Osteoblast (primary cell): Measurements from ENCODE around the gene SHC1. TPM values are rescaled to one million over a fixed set of nuclear protein-coding genes. Genes with fewer than 3 reads are reported as not detected.

ENCODE experiments used
- DNase-seq: peaks from one replicate; pipeline ENCODE4 v3.0.0; 2011; ENCODE audit warnings: low spot score, mixed read lengths; ENCODE audit not compliant: insufficient read length; ENCODE audit errors: missing footprints
- H2AFZ ChIP-seq: 2 replicates; pipeline ENCODE4 v1.6.0; 2011; ENCODE audit warnings: mild to moderate bottlenecking, low read length
- H3K27ac ChIP-seq: 2 replicates; pipeline ENCODE4 v1.5.1; 2011; ENCODE audit warnings: mild to moderate bottlenecking, low read depth, low read length, moderate library complexity
- H3K27me3 ChIP-seq: 2 replicates; pipeline ENCODE4 v1.6.0; 2012; ENCODE audit warnings: mild to moderate bottlenecking, control low read depth, inconsistent platforms, low read length, moderate library complexity; ENCODE audit not compliant: insufficient read depth
- H3K36me3 ChIP-seq: 2 replicates; pipeline ENCODE4 v1.5.1; 2011; ENCODE audit warnings: mild to moderate bottlenecking, low read length, control low read depth, moderate library complexity; ENCODE audit not compliant: insufficient read depth
- H3K4me1 ChIP-seq: 2 replicates; pipeline ENCODE4 v1.5.1; 2011; ENCODE audit warnings: mild to moderate bottlenecking, low read length, control low read depth, moderate library complexity; ENCODE audit not compliant: insufficient read depth
- H3K4me2 ChIP-seq: 2 replicates; pipeline ENCODE4 v1.6.0; 2011; ENCODE audit warnings: mild to moderate bottlenecking, low read length; ENCODE audit not compliant: insufficient read depth
- H3K4me3 ChIP-seq: fragments of 200-600 bp; sonication (generic); 3 replicates; pipeline ENCODE4 v1.5.1; 2012; ENCODE audit warnings: mild to moderate bottlenecking, low read length, inconsistent platforms; ENCODE audit not compliant: insufficient read depth
- H3K79me2 ChIP-seq: 2 replicates; pipeline ENCODE4 v1.6.0; 2012; ENCODE audit warnings: mild to moderate bottlenecking, low read length, control low read depth, inconsistent platforms; ENCODE audit not compliant: insufficient read depth
- H3K9me3 ChIP-seq: 2 replicates; pipeline ENCODE4 v1.5.1; 2011; ENCODE audit warnings: low read depth, low read length, control low read depth
- H4K20me1 ChIP-seq: 2 replicates; pipeline ENCODE4 v1.6.0; 2012; ENCODE audit warnings: mild to moderate bottlenecking, low read length, control low read depth; ENCODE audit not compliant: insufficient read depth
- CTCF ChIP-seq: IDR thresholded peaks from 2 replicates; pipeline ENCODE4 v1.5.1; 2011; ENCODE audit warnings: mild to moderate bottlenecking, low read depth, low read length, moderate library complexity; ENCODE audit errors: extremely low read depth
- total RNA-seq: library from RNA; depleted of rRNA; stranded (reverse); fragments of >200 nt; gene quantifications from 2 replicates; pipeline ENCODE4 v1.2.3, GENCODE V29; 2012

SHC1 gene
- total RNA-seq, 1 donor, result 230 TPM

DNA sequence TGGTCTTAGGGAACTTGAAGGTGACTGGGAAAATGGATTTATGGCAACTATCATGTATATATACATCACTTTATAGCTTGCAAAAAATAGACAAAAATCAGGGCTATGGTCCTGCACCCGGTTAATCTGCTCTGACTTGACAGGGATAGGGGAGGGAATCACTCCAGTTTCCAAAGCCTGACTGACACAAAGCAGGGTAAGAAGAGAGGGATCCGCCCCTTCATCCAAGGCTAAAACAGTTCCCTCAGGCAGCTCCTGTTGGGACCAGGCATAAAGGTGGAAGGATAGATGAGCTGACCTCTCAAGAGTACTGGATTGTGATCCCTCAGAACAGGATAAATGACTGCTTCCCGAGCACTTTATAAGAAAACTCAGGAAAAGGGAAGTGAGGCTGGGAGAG, 16.0 kb downstream of the SHC1 start:
- Histone ChIP-seq H3K9me3 (no peaks in the 10 kb centered on the region), H3K4me2 (no peak overlapping the region), H3K27ac (no peak overlapping the region), H3K4me1 (peaks cover 22% of the 10 kb centered on the region), H2AFZ (no peak overlapping the region), H3K27me3 (peaks cover 4% of the 10 kb centered on the region), H3K36me3 (peaks cover 13% of the 10 kb centered on the region), H3K79me2 (peaks cover 3% of the 10 kb centered on the region), H4K20me1 (no peaks in the 10 kb centered on the region), H3K4me3 (no peak overlapping the region)
- TF ChIP-seq CTCF, result no peak
- peak; percentile 15 for DNase-seq

- Histone ChIP-seq H3K27ac (no peak overlapping the region), H4K20me1 (no peaks in the 10 kb centered on the region), H3K27me3 (peaks cover 4% of the 10 kb centered on the region), H3K4me2 (no peak overlapping the region), H3K4me3 (no peak overlapping the region), H3K36me3 (peaks cover 6% of the 10 kb centered on the region), H3K79me2 (peaks cover 3% of the 10 kb centered on the region), H2AFZ (no peak overlapping the region), H3K4me1 (peaks cover 22% of the 10 kb centered on the region), H3K9me3 (no peaks in the 10 kb centered on the region)
- DNase-seq, result peak; percentile 60
- no peak for TF ChIP-seq CTCF
Observed at GRCh38 chr1:154953611-154954038, 16.9 kb downstream of the SHC1 start.

DNA sequence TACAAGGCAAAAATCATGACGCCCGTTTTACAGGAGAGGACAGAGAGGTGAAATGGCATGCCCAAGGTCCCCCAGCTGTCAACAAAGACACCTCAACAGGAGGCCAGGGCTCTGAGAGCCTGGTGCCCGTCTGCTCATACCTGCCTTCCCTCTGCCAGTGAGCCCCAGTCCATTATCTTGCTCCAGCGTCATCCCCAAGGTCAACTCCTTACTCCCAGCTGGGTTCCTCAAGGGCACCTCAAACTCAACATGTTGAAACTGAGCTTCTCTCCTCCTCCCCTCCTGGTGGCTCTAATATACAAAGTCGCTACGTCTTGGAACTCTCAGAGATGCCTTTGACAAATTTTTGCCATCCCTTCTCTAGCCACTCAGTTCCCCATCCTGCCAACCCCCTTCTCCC, 17.9 kb downstream of the SHC1 start:
- H3K36me3 ChIP-seq, result no peaks in the 10 kb centered on the region
- no peak overlapping the region for H2AFZ ChIP-seq
- peaks cover 3% of the 10 kb centered on the region for H3K79me2 ChIP-seq
- no peak overlapping the region for H3K4me2 ChIP-seq
- H3K27me3 ChIP-seq, result peaks cover 4% of the 10 kb centered on the region
- H3K9me3 ChIP-seq, result no peaks in the 10 kb centered on the region
- peaks cover 22% of the 10 kb centered on the region for H3K4me1 ChIP-seq
- peak; percentile 69 for DNase-seq
- no peak overlapping the region for H3K27ac ChIP-seq
- no peak for TF ChIP-seq CTCF
- H4K20me1 ChIP-seq, result no peaks in the 10 kb centered on the region
- H3K4me3 ChIP-seq, result no peak overlapping the region

- no peak overlapping the region for H2AFZ ChIP-seq
- H4K20me1 ChIP-seq, result no peaks in the 10 kb centered on the region
- H3K4me2 ChIP-seq, result no peak overlapping the region
- H3K4me1 ChIP-seq, result peaks cover 22% of the 10 kb centered on the region
- TF ChIP-seq CTCF, result no peak
- H3K27ac ChIP-seq, result no peak overlapping the region
- H3K36me3 ChIP-seq, result no peaks in the 10 kb centered on the region
- H3K79me2 ChIP-seq, result peaks cover 3% of the 10 kb centered on the region
- no peaks in the 10 kb centered on the region for H3K9me3 ChIP-seq
- H3K27me3 ChIP-seq, result peaks cover 4% of the 10 kb centered on the region
- peak; percentile 72 for DNase-seq
- H3K4me3 ChIP-seq, result no peak overlapping the region
Observed at GRCh38 chr1:154951901-154952657, 18.5 kb downstream of the SHC1 start.
